Metanephros (tissue), 2 donors: Measurements from ENCODE around the gene ATP11C. TPM values are rescaled to one million over a fixed set of nuclear protein-coding genes. Genes with fewer than 3 reads are reported as not detected.

ENCODE experiments used
- small RNA-seq: library from RNA; depleted of rRNA; stranded (forward); fragments of <200 nt; gene quantifications from one replicate; pipeline ENCODE3, GENCODE V24; 2014; ENCODE audit warnings: low replicate concordance
- total RNA-seq: library from RNA; depleted of rRNA; stranded (reverse); fragments of >200 nt; gene quantifications from one replicate; pipeline ENCODE4 v1.2.3, GENCODE V29; 2014

ATP11C gene
- 24.4 TPM for total RNA-seq

DNA sequence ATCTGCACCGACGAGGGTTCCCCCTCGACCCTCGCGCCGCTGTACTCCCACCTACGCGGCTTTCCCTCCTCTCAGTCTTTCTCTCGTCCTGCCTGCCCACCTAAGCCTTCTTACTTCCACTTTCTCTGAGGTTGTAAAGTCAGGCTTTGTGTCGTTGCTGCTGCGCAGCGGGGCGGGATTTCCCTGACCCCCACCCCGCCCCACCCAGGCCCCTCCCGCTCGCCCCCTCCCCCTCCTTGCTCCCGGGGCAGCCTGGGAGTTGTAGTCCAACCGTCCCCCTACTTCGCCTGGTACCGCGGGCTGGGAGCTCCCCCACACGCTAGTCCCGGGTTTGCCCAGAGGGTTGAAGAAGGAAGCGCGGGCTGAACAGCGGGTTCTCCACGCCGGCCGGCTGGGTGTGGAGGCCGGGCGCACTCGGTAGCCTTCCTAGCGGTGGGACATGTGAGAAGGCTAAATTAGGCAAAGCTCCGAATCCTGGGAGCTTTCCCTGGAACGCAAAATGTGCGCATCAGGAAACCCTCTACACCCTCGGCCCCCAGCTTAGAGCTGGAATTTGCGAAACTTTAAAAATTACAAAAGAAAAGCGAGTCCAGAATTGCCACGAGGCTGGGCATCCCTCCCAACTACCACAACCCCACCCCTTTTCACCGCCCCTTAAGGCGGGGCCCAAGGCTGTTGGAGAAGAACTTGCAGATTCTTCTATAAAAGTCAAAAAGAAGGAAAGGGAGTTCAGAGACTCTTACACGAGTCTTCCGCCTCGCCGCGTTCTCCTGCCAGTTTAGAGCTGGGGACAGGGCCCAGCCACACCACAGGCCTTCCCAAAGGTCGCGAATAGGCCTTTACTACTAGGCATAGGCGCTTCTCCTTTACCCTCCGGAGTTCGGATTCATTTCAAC, at the start of gene ATP11C:
Gene ATP11C (minus strand): TSS at position 153 of the 896 bp plus-strand sequence. CDS start 1,011 bp downstream, outside the sequence.

DNA sequence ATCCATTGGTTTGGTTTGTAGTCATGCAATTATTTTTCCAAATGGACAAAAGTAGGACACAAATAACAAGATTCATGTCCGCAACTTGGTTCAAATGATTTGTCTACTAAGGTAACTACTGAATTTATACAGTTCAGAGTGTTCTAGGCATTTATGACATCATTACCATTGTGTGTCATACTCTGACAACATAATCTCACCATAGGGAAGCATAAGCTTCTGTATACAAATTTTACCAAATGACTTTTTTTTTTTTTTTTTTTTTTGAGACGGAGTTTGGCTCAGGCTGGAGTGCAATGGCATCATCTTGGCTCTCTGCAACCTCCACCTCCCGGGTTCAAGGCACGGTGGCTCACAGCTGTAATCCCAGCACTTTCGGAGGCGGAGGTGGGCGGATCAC, 32.6 kb upstream of the ATP11C start, which contains the start of gene CXorf66:
Gene CXorf66 (minus strand): TSS at position 101 of the 400 bp plus-strand sequence. CDS start 25 bp downstream, at position 76.

DNA sequence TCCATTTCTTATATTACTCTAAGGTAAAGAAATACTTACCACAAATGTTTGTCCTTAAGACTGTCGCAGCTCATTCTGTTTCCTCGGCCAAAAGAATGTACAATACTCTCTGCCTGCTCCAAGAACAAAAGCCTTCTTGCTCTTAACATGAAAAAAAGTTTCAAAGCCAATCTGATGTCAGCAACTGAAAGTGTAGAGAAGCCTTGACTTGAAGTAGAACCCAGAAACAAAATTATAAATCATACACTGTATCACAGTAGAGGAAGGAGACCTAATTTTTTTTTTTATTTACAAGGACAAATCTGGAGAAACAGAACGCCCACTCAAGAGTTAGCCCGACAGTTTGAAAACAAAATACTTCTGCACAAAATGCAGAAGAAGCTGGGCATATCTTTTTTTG, 224.8 kb downstream of the ATP11C start, which contains the start of gene MCF2:
Gene MCF2 (minus strand): TSS at position 101 of the 400 bp plus-strand sequence. CDS start 56,423 bp downstream, outside the sequence.

Small RNA genes lying within 50 kb of the gene (small RNA-seq; reads per million reads assigned to genes)
- gene MIR505 (6.0 reads per million, percentile 94 among the genes with 10 or more reads in this experiment), gene RF00425 (not detected), gene RF01210 (not detected), gene RNU6ATAC23P (not detected)

Other genes starting within 250 kb of the ATP11C start
- gene MCF2, start 224.9 kb downstream of the ATP11C start, total RNA-seq: 1.2 TPM
- not detected for gene CXorf66, start 32.5 kb upstream of the ATP11C start, total RNA-seq